ENCODE measurements around the gene FAM47E. TPM values are rescaled to one million over a fixed set of nuclear protein-coding genes. Genes with fewer than 3 reads are reported as not detected.
"Not testable (repeated sequence)": the region's sequence is repeated elsewhere in the genome, so short reads cannot be mapped to it uniquely, and the experiment has no call there.

Gene FAM47E
- polyA plus RNA-seq, 1 donor from 2014 or later = 3.7 TPM

GRCh38 chr4:76240236-76240635 is 11.3 kb upstream of the FAM47E start:
- TF ChIP-seq TAF1 (IDR thresholded peaks at IDR 0.05; ENCODE audit: low read depth) = no peak
- TF ChIP-seq REST (IDR thresholded peaks at IDR 0.05; ENCODE audit: borderline replicate concordance) = no peak
- TF ChIP-seq RAD21 (conservative IDR thresholded peaks at IDR 0.05) = no peak
- TF ChIP-seq EP300 (conservative IDR thresholded peaks at IDR 0.05; ENCODE audit: poor library complexity, severe bottlenecking) = no peak
- no peak for TF ChIP-seq POLR2AphosphoS5 (IDR thresholded peaks at IDR 0.05)
- TF ChIP-seq EZH2 (IDR thresholded peaks at IDR 0.05; ENCODE audit: borderline replicate concordance, insufficient read depth, low read length, poor library complexity, severe bottlenecking) = no peak
- no peak for TF ChIP-seq CTCF (IDR thresholded peaks at IDR 0.05; ENCODE audit: poor library complexity, severe bottlenecking)
- no peak for TF ChIP-seq SMC3 (conservative IDR thresholded peaks at IDR 0.05; ENCODE audit: poor library complexity)
- TF ChIP-seq MXI1 (conservative IDR thresholded peaks at IDR 0.05; ENCODE audit: poor library complexity, severe bottlenecking) = no peak

GRCh38 chr4:76243877-76244276 is 7.6 kb upstream of the FAM47E start:
- H3K9me2 ChIP-seq (ENCODE audit: insufficient read depth, low read length); H3K79me2 ChIP-seq (replicated peaks; ENCODE audit: insufficient read depth, low read length); H3K9ac ChIP-seq (ENCODE audit: low read length); H4K20me1 ChIP-seq (ENCODE audit: insufficient read depth); H3K36me3 ChIP-seq (ENCODE audit: insufficient read depth, low read length); H3K9me3 ChIP-seq (ENCODE audit: low read length); H2AFZ ChIP-seq (ENCODE audit: low read depth, low read length); H3K4me2 ChIP-seq (ENCODE audit: low read length); H3K27me3 ChIP-seq (ENCODE audit: insufficient read depth, low read depth, low read length); H3F3A ChIP-seq (ENCODE audit: insufficient read depth, low read length, poor library complexity, severe bottlenecking); H3K27ac ChIP-seq (ENCODE audit: low read length); H3K4me3 ChIP-seq (ENCODE audit: low read length): not testable (repeated sequence)

More at GRCh38 chr4:76240236-76240635, 11.3 kb upstream of the FAM47E start:
- Histone ChIP-seq H3K27ac (ENCODE audit: low read length) (no peak overlapping the region), H3K4me3 (ENCODE audit: low read length) (no peak overlapping the region), H3K27me3 (ENCODE audit: insufficient read depth, low read depth, low read length) (no peaks in the 10 kb centered on the region), H3K4me2 (ENCODE audit: low read length) (no peak overlapping the region), H4K20me1 (ENCODE audit: insufficient read depth) (no peaks in the 10 kb centered on the region), H2AFZ (ENCODE audit: low read depth, low read length) (no peak overlapping the region), H3K9me2 (ENCODE audit: insufficient read depth, low read length) (no peaks in the 10 kb centered on the region), H3K9ac (ENCODE audit: low read length) (no peak overlapping the region), H3K9me3 (ENCODE audit: low read length) (no peaks in the 10 kb centered on the region), H3K36me3 (ENCODE audit: insufficient read depth, low read length) (no peaks in the 10 kb centered on the region), H3F3A (ENCODE audit: insufficient read depth, low read length, poor library complexity, severe bottlenecking) (no peaks in the 10 kb centered on the region), H3K79me2 (replicated peaks; ENCODE audit: insufficient read depth, low read length) (no peaks in the 10 kb centered on the region)

- no peaks in the 10 kb centered on the region for H3K9me2 ChIP-seq (ENCODE audit: insufficient read depth, low read length)
- no peak overlapping the region for H3K27ac ChIP-seq (ENCODE audit: low read length)
- no peaks in the 10 kb centered on the region for H3F3A ChIP-seq (ENCODE audit: insufficient read depth, low read length, poor library complexity, severe bottlenecking)
- H3K4me3 ChIP-seq (ENCODE audit: low read length) = no peak overlapping the region
- TF ChIP-seq RAD21 (conservative IDR thresholded peaks at IDR 0.05) = no peak
- TF ChIP-seq MXI1 (conservative IDR thresholded peaks at IDR 0.05; ENCODE audit: poor library complexity, severe bottlenecking) = no peak
- no peak for TF ChIP-seq POLR2AphosphoS5 (IDR thresholded peaks at IDR 0.05)
- TF ChIP-seq EP300 (conservative IDR thresholded peaks at IDR 0.05; ENCODE audit: poor library complexity, severe bottlenecking) = no peak
- TF ChIP-seq EZH2 (IDR thresholded peaks at IDR 0.05; ENCODE audit: borderline replicate concordance, insufficient read depth, low read length, poor library complexity, severe bottlenecking) = no peak
- no peak for TF ChIP-seq CTCF (IDR thresholded peaks at IDR 0.05; ENCODE audit: poor library complexity, severe bottlenecking)
- TF ChIP-seq SMC3 (conservative IDR thresholded peaks at IDR 0.05; ENCODE audit: poor library complexity) = no peak
- no peak for TF ChIP-seq TAF1 (IDR thresholded peaks at IDR 0.05; ENCODE audit: low read depth)
- TF ChIP-seq REST (IDR thresholded peaks at IDR 0.05; ENCODE audit: borderline replicate concordance) = no peak
- no peaks in the 10 kb centered on the region for H3K36me3 ChIP-seq (ENCODE audit: insufficient read depth, low read length)
- no peak overlapping the region for H3K9ac ChIP-seq (ENCODE audit: low read length)
- H3K9me3 ChIP-seq (ENCODE audit: low read length) = no peaks in the 10 kb centered on the region
- no peak overlapping the region for H2AFZ ChIP-seq (ENCODE audit: low read depth, low read length)
- no peaks in the 10 kb centered on the region for H4K20me1 ChIP-seq (ENCODE audit: insufficient read depth)
- H3K79me2 ChIP-seq (replicated peaks; ENCODE audit: insufficient read depth, low read length) = no peaks in the 10 kb centered on the region
- no peaks in the 10 kb centered on the region for H3K27me3 ChIP-seq (ENCODE audit: insufficient read depth, low read depth, low read length)
- no peak overlapping the region for H3K4me2 ChIP-seq (ENCODE audit: low read length)
Measured at GRCh38 chr4:76246025-76246424, 5.5 kb upstream of the FAM47E start.

All from neural cell (in vitro differentiated cells).